Measurements from ENCODE around the gene BPIFB3.
"Not testable (repeated sequence)": the region's sequence is repeated elsewhere in the genome, so short reads cannot be mapped to it uniquely, and the experiment has no call there.

BPIFB3 gene

GRCh38 chr20:33120934-33121333 is 67.2 kb downstream of the BPIFB3 start:
- no peak for DNase-seq (ENCODE audit: low read depth in 2 of 2)

DNA sequence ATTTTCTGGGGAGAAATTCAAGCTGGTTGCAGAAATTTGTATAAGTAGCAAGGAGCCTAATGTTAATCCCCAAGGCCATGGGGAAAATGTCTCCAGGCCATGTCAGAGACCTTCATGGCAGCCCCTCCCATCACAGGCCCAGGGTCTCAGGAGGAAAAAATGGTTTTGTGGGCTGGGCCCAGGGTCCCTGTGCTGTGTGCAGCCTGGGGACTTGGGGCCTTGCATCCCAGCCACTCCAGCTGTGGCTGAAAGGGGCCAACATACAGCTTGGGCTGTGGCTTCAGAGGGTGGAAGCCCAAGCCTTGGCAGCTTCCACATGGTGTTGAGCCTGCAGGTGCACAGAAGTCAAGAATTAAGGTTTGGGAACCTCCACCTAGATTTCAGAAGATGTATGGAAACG is 68.6 kb downstream of the BPIFB3 start:
- DNase-seq (ENCODE audit: low read depth in 2 of 2) = not testable (repeated sequence)
